Stimulated activated CD8-positive, alpha-beta memory T cell treated with anti-CD3 and anti-CD28 coated beads, Interleukin-4, amount 100 ng/mL, for 24 hours (primary cell): ENCODE results near the gene ADAMTS6.
"Not testable (repeated sequence)": the region's sequence is repeated elsewhere in the genome, so short reads cannot be mapped to it uniquely, and the experiment has no call there.

Experiments
- DNase-seq: peaks from one replicate; pipeline ENCODE4 v3.0.0-alpha.2; 2020; ENCODE audit warnings: low read depth

Gene ADAMTS6

GRCh38 chr5:65366655-65367054 lies 115.1 kb downstream of the ADAMTS6 start:
- DNase-seq, result no peak

GRCh38 chr5:65364907-65365306 lies 116.8 kb downstream of the ADAMTS6 start:
- DNase-seq, result no peak

- no peak for DNase-seq
Observed at GRCh38 chr5:65363499-65363898, 118.2 kb downstream of the ADAMTS6 start.

DNA sequence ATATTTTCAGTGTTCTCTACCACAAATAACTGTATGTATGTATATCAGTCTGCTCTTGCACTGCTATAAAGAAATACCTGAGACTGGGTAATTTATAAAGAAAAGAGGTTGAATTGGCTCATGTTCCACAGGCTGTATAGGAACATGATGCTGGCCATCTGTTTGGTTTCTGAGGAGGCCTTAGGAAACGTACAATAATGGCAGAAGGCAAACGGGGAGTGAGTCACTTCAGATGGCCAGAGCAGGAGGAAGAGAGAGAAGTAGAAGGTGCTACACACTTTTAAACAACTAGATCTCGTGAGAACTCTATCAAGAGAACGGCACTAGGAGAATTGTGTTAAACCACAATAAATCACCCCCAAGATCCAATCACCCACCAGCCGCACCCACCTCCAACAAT lies 121.7 kb downstream of the ADAMTS6 start:
- no peak for DNase-seq

DNA sequence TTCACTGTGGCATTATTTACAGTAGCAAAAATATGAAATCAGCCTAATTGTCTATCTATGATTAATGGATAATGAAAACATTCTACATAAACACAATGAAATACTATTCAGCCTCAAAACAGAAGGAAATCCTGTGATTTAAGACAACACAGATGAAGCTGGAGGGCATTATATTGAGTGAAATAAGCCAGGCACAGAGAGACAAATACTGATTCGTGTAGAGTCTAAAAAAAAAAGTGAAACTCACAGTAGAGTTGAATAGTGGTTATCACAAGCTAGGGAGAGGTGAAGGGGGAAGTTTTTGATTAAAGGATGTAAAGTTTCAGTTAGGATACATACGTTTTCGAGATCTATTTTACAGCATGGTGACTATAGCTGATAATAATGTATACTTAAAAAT lies 122.2 kb downstream of the ADAMTS6 start:
- no peak for DNase-seq

GRCh38 chr5:65356274-65356673 lies 125.4 kb downstream of the ADAMTS6 start:
- no peak for DNase-seq

DNA sequence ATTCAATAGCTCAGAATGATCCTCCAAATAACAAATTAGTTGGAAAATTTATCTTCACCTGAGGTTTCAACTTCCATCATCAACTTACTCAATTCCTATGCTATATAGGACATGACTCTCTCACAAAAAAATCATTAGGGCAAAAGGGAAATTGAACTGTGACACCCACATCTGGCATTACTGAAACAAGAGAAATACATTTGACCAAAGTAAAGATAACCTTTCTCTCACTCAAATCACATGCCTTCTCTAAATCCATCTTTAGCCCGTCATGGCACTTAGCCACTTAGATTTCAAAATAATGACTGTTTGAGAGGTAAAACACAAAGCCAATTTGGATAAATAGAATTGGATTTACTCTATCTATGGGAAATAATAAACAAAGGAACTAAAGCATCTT lies 126.4 kb downstream of the ADAMTS6 start:
- DNase-seq, result no peak

DNA sequence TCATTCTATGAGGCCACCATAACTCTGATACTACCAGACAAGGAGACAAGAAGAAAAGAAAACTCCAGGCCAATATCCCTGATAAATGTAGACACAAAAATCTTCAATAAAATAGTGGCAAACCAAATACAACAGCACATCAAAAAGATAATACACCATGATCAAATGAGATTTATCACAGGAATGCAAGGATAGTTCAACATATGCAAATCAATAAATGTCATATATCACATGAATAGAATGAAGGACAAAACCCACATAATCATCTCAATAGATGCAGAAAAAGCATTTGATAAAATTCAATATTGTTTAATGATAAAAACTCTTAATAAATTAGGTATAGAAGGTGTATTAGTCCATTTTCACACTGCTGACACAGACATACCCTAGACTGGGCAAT lies 139.9 kb downstream of the ADAMTS6 start:
- no peak for DNase-seq

GRCh38 chr5:65338606-65339151 lies 143.0 kb downstream of the ADAMTS6 start:
- no peak for DNase-seq

DNA sequence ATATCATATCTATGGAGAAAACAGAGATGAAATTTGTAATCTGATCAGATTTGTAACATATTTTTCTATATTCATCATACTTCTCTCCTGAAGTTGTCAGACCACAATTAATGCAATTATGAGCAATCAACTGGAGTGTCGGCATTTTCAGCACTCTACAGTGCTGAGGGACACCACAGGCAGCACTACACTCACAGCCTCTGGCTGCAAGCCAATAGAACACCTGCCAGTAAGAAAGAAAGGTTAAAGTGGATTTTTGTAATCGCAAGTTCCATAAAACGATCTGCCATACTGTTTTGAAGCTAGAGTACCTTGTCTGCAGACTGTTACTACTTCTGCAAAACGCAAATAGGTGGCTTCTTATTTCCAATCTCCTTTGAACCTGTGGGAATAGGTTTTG lies 147.6 kb downstream of the ADAMTS6 start:
- DNase-seq, result no peak

DNA sequence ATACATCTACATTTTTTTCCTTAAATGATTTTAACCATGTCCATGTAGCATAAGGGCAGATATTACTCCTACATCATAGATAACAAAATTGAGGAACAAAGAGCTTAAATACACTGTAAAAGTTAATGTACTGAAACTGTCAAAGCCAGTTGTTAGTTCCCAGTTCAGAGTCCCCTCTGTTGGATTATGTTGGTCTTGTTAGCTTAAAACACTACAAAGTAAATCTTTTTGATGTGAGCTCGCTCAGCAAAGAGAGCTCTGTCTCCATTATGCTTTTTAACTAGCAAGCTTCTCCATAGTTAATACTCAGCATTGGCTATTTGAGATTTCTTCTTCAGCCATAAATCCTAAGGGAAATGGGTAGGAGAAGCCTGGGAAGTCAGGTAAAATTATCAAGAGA lies 149.1 kb downstream of the ADAMTS6 start:
- DNase-seq, result no peak

- DNase-seq, result no peak
Observed at GRCh38 chr5:65329266-65329665, 152.5 kb downstream of the ADAMTS6 start.

GRCh38 chr5:65327582-65327981 lies 154.1 kb downstream of the ADAMTS6 start:
- DNase-seq, result no peak

- no peak for DNase-seq
Observed at GRCh38 chr5:65326922-65327321, 154.8 kb downstream of the ADAMTS6 start.

- DNase-seq, result no peak
Observed at GRCh38 chr5:65324226-65324625, 157.5 kb downstream of the ADAMTS6 start.

DNA sequence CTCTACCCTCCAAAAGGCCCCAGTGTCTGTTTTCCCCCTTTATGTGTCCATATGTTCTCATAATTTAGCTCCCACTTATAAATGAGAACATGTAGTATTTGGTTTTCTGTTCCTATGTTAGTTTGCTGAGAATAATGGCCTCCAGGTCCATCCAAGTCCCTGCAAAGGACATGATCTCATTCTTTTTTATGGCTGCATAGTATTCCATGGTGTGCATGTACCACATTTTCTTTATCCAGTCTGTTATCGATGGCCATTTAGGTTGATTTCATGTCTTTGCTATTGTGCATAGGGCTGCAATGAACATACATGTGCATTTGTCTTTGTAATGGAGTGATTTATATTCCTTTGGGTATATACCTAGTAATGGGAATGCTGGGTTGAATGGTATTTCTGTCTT lies 161.0 kb downstream of the ADAMTS6 start:
- DNase-seq, result not testable (repeated sequence)

DNA sequence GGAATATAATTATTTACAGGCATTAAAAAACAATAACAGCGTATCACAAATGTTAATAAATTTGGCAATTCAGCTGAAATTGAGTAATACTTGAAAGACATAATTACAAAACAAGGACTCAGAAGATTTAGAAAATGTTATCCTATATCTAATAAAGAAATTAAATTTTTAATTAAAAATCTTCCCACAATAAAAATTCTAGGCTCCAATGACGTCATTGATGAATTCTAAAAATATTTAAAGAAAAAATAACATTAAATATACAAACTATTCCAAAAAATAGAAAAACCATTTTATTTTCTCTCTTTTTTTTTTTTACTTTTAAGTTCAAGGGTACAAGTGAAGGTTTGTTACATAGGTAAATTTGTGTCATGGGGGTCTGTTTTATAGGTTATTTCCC lies 161.5 kb downstream of the ADAMTS6 start:
- no peak for DNase-seq

DNA sequence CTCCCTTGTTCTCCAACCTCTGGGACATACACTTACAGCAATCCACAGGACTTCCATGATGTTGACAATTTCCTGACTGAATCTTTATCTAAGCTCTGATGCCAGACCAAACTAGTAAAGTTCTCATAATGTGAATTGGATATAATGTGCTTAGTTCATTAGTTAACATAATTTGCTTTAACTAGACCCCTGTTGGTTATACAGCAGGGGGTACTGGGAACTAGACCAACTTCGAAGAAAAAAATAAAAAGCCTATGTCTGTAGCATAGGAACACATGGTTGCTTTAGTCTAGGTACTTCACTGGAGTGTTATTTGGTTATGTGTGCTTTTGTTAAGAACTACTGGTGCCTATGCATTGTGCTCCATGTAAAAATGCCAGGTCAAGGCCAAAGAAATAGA lies 173.8 kb downstream of the ADAMTS6 start:
- no peak for DNase-seq

DNA sequence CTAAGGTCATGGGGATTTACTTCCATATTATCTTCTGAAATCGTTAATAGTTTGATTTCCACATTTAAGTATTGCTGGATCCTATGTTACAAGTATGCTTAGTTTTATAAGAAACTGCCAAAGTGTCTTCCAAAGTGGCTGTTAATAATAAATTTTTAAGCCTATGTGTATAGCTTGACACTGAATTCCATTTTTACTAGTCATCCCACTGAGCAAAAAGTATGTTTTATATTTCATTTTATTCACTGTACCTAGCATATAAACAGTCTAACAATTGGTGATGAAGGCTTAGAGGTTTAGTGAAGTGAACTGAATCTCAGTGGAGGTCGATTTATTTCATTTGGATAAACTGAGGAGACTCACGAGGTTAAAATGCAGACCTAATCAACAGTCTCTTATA lies 174.6 kb downstream of the ADAMTS6 start:
- DNase-seq, result no peak

- no peak for DNase-seq
Observed at GRCh38 chr5:65305913-65306312, 175.8 kb downstream of the ADAMTS6 start.

GRCh38 chr5:65299861-65300260 lies 181.9 kb downstream of the ADAMTS6 start:
- no peak for DNase-seq

GRCh38 chr5:65296067-65296466 lies 185.7 kb downstream of the ADAMTS6 start:
- DNase-seq, result no peak

DNA sequence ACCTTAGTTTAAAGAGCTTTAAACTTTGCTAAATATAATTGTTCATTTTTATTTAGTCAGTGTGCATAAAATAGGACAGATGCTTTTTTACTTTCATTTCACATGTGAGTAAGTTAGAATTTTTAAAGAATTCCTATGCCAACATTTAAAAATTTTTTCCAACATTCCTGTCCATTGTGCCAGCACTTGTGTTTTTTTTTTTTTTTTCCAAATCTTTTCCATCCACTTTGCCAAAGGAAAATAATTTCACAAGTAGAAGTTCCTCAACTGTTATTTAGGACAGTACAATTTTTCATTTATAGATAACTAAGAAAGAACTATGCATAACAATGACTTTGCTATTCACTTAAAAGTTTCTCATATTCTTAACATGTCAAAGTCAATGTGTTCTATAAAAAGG lies 189.5 kb downstream of the ADAMTS6 start:
- DNase-seq, result no peak

DNA sequence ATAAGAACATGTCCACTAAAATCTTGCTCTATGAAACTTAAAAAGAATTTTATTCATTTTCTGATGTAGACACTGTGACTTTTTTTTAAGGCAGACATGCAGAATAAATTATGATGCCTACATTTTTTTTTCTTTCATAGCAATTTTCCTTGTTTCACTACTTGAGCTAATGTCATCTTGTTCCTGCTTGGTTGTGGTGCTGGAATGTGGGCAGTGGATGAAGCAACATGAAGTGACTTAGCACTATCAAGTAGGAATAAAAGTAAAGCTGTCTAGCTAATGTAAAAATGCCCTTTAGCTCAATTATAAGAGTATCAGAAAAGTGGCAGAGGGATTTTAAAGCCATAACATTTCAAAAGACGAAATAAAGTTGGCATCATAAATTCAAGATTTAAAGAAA lies 191.0 kb downstream of the ADAMTS6 start:
- no peak for DNase-seq

DNA sequence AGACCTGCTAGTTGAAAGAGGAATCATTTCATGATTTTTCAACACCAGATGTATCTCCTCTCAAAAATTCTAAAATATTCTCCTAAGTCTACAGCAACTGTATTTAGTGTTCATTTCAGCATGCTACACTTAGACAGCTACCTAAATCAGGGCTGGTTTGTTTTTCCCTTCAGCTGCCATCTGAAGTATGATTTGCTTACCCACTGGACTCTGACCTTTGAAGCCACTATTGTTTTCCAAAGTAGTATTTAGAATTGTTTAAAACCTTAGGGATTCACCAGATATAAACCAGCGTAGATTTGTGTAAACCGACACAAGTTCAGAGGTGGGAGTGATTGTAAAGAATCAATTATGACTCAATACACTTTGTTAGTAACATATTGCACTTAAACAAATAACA lies 193.1 kb downstream of the ADAMTS6 start:
- no peak for DNase-seq
